ENCODE results near the gene WWOX.
"Not testable (repeated sequence)": the region's sequence is repeated elsewhere in the genome, so short reads cannot be mapped to it uniquely, and the experiment has no call there.

WWOX gene

DNA sequence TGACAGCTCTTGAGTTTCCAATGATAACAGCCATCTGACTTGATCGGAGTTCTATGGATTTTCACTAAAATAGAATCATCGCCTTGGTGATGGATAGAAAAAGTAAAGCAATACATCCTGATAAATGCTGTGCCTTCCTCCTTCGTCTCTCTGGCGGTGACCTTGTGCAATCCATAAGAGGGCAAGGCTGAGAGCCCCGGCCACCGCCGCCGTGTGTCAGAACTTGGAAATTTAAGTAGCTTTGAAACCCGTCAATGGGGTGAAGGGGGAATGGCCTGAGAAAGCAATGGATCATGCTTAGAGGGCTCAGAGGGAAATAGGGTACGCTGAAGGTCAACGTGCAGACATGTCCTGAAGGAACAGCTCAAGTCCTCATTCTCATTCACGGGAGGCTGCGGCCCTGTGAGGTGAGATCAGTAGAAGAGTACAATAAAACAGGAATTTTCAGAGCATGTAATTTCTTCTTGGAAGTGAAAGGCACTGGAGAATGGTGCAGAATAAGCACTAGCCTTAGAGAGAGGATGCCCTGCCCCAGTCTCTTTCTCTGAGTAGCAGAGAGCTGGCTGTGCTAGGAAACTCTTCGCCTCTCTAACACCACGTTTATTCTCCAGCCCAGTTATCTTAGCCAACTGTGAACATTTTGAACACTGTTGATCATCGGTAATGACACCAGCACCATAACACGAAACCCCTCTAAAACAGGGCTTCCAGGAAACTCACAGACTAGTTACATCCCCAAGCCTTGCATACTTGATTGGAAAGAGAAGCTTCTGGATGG lies 573.5 kb downstream of the WWOX start:
- DNase-seq, result no peak

DNA sequence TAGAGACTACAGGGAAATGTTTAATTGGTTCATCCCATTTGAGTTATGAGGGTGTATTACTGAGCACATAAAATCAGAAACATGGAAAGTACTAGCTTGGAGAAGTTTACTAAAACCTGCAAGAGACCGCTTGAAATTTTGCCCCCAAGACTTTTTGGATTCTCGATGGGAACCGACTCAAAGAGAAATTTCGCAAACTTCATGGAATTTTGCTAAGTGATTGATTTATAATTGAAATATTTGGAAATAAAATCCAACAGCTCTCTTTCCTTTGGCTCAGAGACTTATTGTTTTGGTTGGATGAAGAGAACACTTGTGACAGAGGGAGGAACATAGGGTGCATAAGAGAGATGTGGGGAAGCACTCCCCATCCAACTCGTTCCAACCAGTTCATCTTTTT lies 574.4 kb downstream of the WWOX start:
- DNase-seq, result no peak

DNA sequence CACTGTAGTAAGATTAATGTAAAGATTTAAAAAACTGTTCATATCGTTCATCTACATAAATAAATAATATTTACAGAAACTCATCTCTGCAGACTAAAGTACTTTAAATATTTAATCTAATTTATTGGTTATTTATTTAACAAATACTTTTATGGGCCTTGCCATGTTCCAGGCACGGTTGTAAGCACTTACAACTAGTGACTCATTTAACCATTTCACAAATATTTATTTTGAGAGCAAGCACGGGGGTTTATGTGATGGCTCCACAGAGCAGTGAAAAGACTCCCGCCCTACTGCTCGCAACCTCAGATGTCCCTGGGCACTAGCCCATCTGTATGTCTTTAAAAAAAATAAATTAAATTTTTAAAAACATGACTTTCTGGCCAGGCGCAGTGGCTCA lies 575.9 kb downstream of the WWOX start:
- no peak for DNase-seq

DNA sequence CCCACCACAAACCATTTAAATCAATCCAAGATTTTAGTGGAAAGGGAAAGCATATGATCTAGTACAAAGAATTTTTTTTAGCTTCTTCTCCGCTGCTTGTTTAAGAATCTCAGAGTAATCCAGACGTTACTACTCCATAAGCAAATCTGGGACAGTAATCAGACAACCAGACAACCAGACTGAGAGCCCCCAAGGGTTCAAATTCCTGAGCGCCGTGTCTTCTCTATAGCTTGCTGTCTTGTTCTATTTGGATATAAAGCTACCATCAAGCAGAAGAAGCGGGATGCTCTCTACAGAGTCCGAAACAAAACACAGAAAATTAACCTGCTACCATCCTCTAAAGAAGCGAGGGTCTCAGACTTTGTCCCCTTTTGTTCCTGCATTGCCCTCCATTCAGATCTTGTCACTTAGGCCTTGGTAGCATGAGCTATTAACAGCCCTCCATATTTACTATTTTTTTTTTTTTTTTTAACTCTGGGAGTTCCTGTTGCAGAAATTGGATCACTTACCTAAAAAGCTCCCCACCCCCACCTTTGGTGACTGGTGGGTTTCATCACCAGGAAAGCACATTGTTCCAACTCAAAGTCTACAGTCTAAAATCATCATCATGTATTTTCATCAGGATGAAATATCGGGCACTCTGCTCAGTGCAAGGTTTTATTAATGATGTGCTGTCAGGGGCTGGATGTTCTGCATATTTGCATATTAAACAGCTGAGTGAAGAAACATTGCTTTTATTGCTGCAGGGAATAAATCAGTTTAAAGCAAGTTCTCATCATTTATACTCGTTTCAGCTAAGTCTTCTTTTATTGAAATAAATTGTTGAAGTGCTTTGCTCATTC lies 576.7 kb downstream of the WWOX start:
- no peak for DNase-seq

DNA sequence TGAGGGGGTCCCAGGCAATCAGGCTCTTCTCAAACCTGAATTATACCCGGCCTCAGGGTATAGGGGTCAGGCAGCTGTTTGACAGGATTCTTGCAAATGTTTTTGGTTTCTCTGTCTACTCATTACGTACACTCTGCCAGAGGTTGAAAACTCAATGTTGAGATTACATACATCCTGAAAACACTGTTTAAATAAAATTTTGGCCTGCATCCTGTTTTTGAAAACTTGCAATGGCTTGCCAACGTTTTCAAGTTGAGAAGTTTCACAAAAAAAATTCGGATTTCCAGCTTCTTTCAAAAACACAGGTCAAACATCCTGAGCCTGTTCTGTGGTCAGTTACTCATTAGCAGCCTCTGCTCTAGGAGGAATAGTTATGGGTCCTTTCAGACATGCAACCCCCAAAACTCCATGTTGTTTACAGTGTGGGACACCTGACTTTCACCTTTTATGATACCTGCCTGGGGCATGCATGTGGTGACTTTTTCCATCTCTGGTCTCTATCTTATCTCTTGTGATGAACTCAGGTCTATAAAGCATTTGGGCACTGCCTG lies 577.8 kb downstream of the WWOX start:
- no peak for DNase-seq

DNA sequence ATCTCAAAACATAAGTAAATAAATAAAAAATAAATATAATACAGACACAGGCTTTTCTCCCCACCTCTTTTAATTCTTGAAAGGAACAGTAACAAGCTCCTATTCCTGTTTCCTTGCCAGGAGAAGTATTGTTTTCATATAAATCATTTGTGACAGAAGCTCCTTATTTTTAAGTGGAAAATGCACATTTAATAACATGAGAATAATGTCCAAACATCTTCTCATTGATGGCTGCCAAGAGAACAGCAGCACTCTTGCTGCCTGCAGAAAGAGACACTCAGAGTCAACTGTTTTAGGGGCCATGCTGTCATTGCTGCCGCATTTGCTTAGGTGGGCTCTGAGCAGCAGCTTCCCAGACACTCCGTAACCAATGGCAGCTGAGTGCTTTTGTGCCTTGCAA lies 580.1 kb downstream of the WWOX start:
- DNase-seq, result no peak

DNA sequence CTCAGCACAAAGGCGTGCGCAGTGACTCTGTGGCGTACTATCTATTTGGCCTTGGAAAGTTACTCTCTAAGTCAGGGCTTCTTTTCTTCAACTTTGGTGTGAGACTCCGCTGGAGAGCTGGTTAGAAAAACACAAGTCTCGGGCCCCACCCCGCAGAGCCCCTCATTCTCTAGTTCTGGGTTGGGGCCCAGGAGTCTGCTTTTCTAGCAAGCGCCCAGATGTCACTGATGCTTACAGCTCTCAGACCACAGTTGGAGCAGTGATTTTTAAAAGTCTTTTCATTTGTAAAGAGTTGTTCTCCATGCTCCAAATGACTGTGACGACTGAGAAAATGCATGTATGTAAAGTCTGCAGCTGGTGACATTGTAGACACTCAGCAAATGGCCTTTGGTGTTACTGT lies 582.3 kb downstream of the WWOX start:
- no peak for DNase-seq

DNA sequence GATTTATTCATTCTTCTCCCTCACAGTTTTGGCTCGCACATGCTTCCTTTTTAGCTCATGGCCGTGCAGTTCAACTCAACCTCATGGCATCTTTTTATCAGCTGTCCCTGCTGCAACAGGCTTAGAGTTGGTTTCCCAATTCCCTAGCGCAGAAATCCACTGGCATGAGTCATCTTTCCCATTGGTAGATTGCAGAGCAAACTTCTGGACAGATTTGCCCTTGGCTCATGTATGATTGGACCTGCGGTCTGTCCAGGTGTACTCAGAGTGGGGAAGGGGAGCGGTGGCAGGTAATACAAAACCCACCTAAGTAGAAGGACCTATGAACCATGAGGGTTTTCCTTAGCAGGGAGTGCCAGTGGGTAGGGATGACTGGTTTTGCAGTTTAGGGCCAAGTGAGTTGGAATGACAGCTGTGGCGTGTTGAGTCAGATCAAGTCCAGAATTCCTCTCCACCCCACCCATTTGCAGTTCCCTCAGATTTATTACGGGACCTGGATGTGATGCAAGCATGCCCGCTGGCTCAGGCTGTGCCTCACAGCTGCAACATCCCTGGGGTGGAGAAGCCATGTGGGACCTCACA lies 584.7 kb downstream of the WWOX start:
- no peak for DNase-seq

DNA sequence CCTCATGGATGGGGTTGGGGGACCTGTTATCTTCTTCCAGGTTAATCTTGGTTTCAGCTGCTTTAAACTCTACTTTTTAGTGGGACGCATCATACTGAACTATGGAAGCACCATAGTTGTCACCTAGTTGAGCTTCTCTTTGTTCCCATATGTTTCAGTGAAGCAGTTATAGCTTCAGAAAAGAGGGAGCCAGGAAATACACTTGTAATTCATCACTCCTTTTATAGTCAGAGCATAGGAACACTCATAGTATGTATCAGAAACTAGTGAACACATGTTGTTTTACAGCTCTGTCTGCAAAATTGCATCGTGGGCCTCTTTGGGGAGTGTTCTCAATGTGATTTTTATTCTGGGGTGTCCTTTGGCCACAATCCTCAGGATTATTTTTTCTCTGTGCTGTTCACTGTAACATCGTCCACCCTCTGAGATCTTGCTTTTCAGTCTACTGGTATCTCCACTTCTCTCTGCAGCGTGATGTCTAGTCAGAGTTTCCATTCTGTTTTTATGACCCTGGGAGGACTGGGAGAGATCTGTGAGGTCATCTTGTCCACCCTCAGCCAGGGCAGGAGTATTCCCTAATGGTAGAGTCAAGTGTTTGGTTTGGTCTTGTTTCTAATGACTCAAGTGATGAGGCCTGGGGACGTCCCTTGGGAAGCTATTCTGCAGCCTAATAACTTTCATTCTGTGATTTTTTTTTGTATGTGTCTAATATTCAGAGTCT lies 585.4 kb downstream of the WWOX start:
- no peak for DNase-seq

DNA sequence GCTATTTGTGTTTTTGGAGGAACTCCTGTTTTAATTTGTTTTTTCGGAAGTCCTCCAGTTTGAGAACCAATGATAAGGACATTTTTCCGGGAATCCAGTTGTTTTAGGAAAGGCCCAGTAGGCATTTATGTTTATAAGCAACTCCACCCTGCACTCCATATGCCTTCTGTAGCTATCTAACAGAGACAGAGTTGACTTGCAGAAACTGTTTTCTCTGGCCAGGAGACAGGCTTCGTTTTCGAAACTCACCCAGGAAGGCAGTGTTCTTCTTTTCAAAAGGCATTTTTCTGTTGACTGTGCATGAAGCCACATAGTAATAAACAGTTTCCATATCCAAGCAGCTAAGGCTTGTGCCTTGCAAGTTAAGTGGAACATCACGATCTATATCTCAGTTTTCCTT lies 587.1 kb downstream of the WWOX start:
- no peak for DNase-seq

DNA sequence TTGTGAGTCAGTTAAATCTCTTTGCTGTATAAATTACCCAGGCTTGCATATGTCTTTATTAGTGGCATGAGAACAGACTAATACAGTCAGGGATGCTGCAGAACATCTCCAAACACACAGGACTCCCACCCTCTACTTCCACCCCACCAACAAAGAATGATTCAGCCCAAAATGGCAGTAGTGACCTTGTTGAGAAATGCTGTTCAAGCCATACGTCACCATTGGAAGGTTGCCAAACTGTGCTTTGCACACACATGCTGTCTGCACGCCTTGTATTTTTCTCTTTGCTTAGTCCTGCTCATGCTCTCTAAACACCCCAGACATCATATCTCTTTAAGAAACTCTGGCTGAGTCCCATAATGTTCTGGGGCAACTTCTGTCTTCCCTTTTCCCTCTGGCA lies 589.6 kb downstream of the WWOX start:
- no peak for DNase-seq

DNA sequence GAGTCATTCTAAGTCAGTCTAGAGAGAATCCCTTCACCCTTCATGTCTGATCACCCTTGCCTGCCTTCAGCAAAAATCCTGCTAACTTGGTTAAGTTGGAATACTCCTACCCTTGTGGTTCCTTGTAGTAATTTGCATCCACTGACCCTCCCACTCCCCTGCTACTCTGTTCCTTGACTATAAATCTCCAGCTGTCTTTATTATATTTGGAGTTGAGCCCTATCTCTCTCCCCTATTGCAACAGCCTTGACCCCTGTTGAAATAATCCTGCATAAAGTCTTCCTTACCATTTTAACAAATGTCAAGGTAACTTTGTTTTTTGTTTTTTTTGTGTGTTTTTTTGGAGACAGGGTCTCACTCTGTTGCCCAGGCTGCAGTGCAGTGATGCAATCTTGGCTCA lies 590.1 kb downstream of the WWOX start:
- DNase-seq, result no peak

DNA sequence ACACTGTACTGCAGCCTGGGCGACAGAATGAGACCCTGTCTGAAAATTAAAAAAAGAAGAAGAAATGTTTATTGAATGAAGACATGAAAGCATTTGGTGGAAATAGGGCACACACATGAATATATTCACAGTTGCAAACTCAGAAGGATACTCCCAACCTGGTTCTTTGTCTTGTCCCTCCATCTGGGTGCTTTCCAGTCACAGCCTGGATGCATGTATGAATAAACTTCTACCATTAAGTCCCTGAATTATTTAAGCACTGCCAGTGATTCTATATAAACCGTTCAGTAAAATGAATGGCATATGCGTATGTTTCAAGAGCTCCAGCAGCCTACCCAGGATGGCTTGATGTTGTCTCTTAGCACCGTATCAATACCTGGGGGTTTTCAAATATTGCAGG lies 591.1 kb downstream of the WWOX start:
- DNase-seq, result no peak

DNA sequence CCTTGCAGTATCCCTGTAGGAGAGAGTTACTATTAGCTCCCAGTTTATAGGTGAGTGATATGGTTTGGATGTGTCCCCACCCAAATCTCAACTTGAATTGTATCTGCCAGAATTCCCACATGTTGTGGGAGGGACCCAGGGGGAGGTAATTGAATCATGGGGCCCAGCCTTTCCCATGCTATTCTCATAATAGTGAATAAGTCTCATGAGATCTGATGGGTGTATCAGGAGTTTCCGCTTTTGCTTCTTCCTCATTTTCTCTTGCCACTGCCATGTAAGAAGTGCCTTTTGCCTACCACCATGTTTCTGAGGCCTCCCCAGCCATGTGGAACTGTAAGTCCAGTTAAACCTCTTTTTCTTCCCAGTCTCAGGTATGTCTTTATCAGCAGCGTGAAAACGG lies 592.3 kb downstream of the WWOX start:
- DNase-seq, result not testable (repeated sequence)

DNA sequence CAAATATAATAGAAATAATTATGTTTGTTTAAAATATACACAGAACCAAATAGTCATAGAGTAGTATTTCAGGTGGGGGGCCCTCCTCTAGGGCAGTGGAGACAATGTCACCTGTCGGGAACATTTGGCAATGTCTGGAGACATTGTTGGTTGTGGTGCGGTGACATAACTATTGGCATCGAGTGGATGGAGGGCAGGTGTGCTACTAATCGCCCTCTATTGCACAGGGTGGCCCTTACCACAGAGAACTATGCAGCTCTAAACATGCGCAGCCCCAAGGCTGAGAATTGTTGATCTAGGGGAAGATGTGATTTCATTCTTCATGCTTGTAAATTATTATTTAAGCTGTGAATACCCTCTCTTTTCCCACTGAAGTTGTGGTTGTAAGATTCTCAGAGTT lies 594.0 kb downstream of the WWOX start:
- DNase-seq, result no peak

DNA sequence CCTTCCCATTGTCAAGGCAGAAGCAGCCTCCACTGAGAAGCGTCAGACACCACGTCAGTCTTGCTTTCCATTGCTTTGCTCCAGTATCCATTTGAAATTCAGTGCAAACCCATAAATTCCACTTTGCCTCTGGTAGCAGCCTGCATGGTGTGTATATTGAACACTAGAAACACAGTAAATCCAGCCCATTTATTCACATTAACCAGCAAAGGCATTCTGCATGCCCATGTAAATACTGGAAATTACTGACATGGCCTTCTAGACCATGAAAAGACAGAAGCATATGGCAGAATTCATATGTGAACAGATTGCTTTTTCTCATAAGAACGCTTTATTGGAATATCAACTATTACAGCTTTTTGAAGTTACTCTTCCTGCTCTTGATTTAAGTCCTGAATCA lies 595.0 kb downstream of the WWOX start:
- DNase-seq, result no peak

DNA sequence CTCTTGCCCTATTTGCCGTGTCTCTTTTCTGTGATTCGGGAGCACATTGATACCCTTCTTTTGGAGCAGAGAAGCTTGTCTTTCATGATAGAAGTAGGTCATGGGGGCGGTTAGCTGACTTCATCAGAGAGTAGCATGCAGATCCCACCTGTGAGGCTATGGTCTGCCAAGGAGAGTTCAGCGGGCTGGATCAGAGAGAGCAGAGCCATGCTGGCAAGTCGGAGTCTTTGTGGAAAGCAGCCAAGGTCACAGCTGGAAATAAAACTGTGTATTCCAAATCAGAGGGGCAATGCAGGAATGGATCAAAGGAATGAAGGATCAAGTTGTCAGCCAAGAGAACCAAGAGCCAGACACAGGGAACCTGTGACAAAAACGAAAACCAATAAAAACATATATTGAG lies 595.9 kb downstream of the WWOX start:
- DNase-seq, result no peak

DNA sequence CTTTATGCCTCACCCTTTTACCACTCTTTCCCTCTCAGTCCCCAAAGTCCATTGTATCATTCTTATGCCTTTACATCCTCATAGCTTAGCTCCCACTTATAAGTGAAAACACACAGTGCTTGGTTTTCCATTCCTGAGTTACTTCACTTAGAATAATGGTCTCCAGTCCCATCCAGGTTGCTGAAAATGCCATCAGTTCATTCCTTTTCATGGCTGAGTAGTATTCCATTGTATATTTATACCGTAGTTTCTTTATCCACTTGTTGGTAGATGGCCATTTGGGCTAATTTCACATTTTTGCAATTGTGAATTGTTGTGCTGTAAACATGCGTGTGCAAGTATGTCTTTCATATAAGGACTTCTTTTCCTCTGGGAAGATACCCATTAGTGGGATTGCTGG lies 597.3 kb downstream of the WWOX start:
- no peak for DNase-seq

DNA sequence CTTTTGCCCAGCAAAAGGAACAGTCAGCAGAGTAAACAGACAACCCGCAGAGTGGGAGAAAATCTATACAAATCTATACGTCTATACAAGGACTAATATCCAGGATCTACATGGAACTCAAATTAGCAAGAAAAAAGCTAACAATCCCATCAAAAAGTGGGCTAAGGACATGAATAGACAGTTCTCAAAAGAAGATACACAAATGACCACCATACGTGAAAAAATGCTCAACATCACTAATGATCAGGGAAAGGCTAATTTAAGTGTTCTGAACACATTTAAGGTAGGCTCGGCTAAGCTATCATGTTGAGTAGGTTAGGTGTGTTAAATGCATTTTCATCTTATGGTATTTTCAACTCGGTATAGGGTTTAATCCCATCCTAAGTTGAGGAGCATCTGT lies 598.0 kb downstream of the WWOX start:
- no peak for DNase-seq

DNA sequence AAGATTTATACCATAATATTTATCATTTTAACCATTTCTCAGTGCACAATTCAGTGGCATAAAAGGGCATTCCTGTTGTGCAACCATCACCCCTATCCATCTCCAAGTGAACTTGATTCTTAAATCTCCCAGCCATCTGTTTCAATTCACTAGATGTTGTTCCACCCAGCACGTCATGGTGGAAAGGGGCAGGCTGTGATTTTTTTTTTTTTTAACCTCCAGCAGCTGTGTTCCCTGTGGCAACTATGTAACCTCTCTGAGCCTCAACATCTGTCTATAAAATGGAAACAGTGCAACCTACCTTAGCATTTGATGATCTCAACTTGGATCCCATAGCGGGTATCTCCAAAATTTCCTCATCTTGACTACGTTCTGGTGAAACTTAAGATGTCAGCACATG lies 604.5 kb downstream of the WWOX start:
- DNase-seq, result no peak

DNA sequence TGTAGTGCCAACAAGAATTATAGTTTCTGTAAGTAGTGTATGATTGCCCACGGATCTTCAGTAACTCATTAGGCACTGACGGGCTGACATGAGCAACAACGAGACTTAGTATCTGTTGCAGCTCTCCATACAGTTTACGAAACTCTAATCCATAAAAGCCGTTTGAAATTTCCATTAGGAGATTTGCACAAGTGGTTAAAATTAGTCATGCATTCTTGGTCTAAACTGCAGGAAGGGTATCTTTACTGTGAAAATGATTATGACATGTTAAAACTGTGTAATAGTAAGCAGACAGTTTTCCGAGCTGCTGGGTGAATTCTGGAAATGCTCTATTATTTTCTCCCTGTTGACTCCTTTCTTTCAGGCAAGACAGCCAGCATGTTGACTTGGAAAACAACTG lies 605.0 kb downstream of the WWOX start:
- DNase-seq, result no peak

DNA sequence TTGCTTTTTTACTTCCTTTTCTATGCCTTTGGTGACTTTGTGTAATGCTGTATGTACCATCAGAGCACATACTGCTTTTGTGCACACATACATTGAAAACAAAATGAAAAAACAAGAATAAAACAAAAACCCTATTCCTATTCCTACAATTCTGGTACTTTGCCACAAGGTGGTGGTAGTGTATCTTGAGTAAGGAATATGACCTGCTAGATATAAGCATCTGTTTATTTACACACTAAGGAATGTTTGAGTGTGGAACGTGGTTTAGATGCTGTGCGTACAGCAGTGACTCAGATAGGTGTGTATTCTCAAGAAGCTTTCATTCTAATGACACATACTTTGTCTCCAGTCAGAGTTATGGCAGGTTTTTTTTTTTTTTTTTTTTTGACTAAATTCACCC lies 606.2 kb downstream of the WWOX start:
- peak; percentile 30 for DNase-seq

DNA sequence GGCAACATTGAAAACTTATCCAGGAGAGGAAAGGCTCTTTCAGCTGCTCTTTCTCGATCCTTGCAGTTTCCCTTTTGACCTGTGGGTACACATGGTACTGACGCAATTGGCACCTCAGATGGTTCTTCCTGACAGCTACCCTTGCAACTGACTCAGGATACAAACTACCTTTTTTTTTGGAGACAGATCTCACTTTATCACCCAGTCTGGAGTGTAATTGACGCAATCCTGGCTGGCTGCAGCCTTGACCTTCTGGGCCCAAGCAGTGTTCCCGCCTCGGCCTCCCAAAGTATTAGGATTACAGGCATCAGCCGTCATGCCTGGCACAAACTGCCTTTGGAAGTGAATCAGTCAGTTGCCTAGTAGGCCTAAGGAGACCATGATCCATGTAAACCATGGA lies 607.2 kb downstream of the WWOX start:
- DNase-seq, result no peak

All from stimulated activated CD4-positive, alpha-beta T cell treated with anti-CD3 and anti-CD28 coated beads, Interleukin-4, amount 100 ng/mL, for 24 hours (primary cell).